ENCODE data around the gene TNRC18. TPM values are rescaled to one million over a fixed set of nuclear protein-coding genes. Genes with fewer than 3 reads are reported as not detected.
"Not testable (repeated sequence)": the region's sequence is repeated elsewhere in the genome, so short reads cannot be mapped to it uniquely, and the experiment has no call there.

Gene TNRC18
- total RNA-seq, 1 experiment from 2014 or later: 159 TPM

GRCh38 chr7:5361446-5362127 lies 62.0 kb downstream of the TNRC18 start:
- POLR2A ChIA-PET (ENCODE audit: unreplicated experiment): no interaction called here
- Histone ChIP-seq H4K20me1 (ENCODE audit: insufficient read depth) (peaks cover 76% of the 10 kb centered on the region), H3K4me1 (replicated peaks; ENCODE audit: insufficient read depth) (0 out of 2 replicates have a peak, but pooled peaks cover 3% of the 10 kb centered on the region), H3K27ac (no peak overlapping the region), H3K4me2 (no peak overlapping the region), H3K79me2 (ENCODE audit: low read depth) (peaks cover 37% of the 10 kb centered on the region), H3K4me3 (no peak overlapping the region), H2AFZ (no peak overlapping the region), H3K9me2 (ENCODE audit: insufficient read depth) (no peaks in the 10 kb centered on the region), H3K9me3 (ENCODE audit: insufficient read depth, low read depth) (no peaks in the 10 kb centered on the region), H3F3A (ENCODE audit: insufficient read depth, low read depth) (peaks cover 20% of the 10 kb centered on the region; the same call in 1 of the 2 replicates), H3K27me3 (ENCODE audit: insufficient read depth, low read depth) (no peaks in the 10 kb centered on the region), H3K36me3 (ENCODE audit: low read depth) (peaks cover 40% of the 10 kb centered on the region)
- intact Hi-C loops (cut with micrococcal nuclease; ENCODE audit: unreplicated experiment): no loop called here
- no TSS peak for BruUV-seq (replicated peaks)
- CTCF ChIA-PET: no interaction called here
- no peak for DNase-seq
- TF ChIP-seq EZH2 (IDR thresholded peaks at IDR 0.05; ENCODE audit: low read depth): no peak
- TF ChIP-seq, protein P1, sequence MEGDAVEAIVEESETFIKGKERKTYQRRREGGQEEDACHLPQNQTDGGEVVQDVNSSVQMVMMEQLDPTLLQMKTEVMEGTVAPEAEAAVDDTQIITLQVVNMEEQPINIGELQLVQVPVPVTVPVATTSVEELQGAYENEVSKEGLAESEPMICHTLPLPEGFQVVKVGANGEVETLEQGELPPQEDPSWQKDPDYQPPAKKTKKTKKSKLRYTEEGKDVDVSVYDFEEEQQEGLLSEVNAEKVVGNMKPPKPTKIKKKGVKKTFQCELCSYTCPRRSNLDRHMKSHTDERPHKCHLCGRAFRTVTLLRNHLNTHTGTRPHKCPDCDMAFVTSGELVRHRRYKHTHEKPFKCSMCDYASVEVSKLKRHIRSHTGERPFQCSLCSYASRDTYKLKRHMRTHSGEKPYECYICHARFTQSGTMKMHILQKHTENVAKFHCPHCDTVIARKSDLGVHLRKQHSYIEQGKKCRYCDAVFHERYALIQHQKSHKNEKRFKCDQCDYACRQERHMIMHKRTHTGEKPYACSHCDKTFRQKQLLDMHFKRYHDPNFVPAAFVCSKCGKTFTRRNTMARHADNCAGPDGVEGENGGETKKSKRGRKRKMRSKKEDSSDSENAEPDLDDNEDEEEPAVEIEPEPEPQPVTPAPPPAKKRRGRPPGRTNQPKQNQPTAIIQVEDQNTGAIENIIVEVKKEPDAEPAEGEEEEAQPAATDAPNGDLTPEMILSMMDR (conservative IDR thresholded peaks at IDR 0.05): no peak

DNA sequence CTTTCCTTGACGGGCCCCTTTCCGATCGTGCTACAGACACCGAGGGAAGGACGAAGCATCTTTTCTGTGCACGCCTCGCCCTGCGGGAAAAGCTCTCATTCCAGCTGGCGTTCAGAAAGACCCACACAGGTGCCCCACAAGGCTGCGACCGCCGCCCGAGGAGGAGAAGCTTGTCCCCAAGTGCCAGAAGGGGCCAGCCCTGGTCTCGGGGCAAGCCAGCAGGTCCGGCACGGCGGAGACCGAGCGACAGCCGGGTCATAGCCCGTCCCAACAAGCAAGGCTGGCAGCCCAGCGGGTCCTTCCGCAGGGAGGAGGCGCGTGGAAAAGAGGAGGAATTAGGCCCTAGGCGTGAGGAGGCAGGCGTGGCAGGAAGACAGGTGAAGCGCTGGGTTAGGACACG lies 62.7 kb downstream of the TNRC18 start:
- Histone ChIP-seq H4K20me1 (ENCODE audit: insufficient read depth) (peaks cover 70% of the 10 kb centered on the region), H3K36me3 (ENCODE audit: low read depth) (peaks cover 40% of the 10 kb centered on the region), H3K4me3 (no peak overlapping the region), H3K27ac (no peak overlapping the region), H2AFZ (no peak overlapping the region), H3K27me3 (ENCODE audit: insufficient read depth, low read depth) (no peaks in the 10 kb centered on the region), H3K4me2 (no peak overlapping the region), H3K4me1 (replicated peaks; ENCODE audit: insufficient read depth) (no peaks in the 10 kb centered on the region), H3K9me2 (ENCODE audit: insufficient read depth) (no peaks in the 10 kb centered on the region), H3K79me2 (ENCODE audit: low read depth) (peaks cover 33% of the 10 kb centered on the region), H3K9me3 (ENCODE audit: insufficient read depth, low read depth) (no peaks in the 10 kb centered on the region), H3F3A (ENCODE audit: insufficient read depth, low read depth) (peaks cover 20% of the 10 kb centered on the region; the same call in 1 of the 2 replicates)
- intact Hi-C loops (cut with micrococcal nuclease; ENCODE audit: unreplicated experiment): no loop called here
- BruUV-seq (replicated peaks): no TSS peak
- ChIA-PET POLR2A (ENCODE audit: unreplicated experiment) (no interaction called here), CTCF (no interaction called here)
- DNase-seq: no peak
- no peak for TF ChIP-seq EZH2 (IDR thresholded peaks at IDR 0.05; ENCODE audit: low read depth)
- TF ChIP-seq, protein P1 (conservative IDR thresholded peaks at IDR 0.05): no peak

DNA sequence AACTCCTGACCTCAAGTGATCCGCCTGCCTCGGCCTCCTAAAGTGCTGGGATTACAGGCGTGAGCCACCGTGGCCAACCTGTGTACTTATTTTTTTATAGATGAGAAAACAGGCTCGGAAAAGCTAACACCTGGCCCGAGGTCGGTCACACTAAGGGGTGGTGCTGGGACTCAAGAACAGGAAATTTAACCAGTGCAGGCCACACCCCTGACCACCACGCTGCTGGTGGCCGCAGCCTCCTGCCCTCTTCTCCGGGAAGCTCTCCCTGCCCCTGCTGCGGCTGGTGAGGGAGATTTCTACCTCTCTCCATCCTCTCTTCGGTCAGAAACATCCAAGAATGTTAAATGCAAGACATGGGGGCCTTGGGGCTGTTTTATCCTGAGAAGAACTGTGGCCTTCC lies 63.2 kb downstream of the TNRC18 start:
- H2AFZ ChIP-seq: no peak overlapping the region
- H3F3A ChIP-seq (ENCODE audit: insufficient read depth, low read depth): peaks cover 25% of the 10 kb centered on the region; the same call in 1 of the 2 replicates
- no peaks in the 10 kb centered on the region for H3K4me1 ChIP-seq (replicated peaks; ENCODE audit: insufficient read depth)
- BruUV-seq (replicated peaks): no TSS peak
- TF ChIP-seq, protein P1 (conservative IDR thresholded peaks at IDR 0.05): no peak
- TF ChIP-seq EZH2 (IDR thresholded peaks at IDR 0.05; ENCODE audit: low read depth): no peak
- intact Hi-C loops (cut with micrococcal nuclease; ENCODE audit: unreplicated experiment): no loop called here
- no peak for DNase-seq
- peaks cover 69% of the 10 kb centered on the region for H4K20me1 ChIP-seq (ENCODE audit: insufficient read depth)
- CTCF ChIA-PET: no interaction called here
- no peaks in the 10 kb centered on the region for H3K27me3 ChIP-seq (ENCODE audit: insufficient read depth, low read depth)
- no peaks in the 10 kb centered on the region for H3K9me3 ChIP-seq (ENCODE audit: insufficient read depth, low read depth)
- peaks cover 40% of the 10 kb centered on the region for H3K36me3 ChIP-seq (ENCODE audit: low read depth)
- H3K4me2 ChIP-seq: no peak overlapping the region
- no peak overlapping the region for H3K4me3 ChIP-seq
- peaks cover 33% of the 10 kb centered on the region for H3K79me2 ChIP-seq (ENCODE audit: low read depth)
- no peaks in the 10 kb centered on the region for H3K9me2 ChIP-seq (ENCODE audit: insufficient read depth)
- H3K27ac ChIP-seq: no peak overlapping the region
- POLR2A ChIA-PET (ENCODE audit: unreplicated experiment): no interaction called here

DNA sequence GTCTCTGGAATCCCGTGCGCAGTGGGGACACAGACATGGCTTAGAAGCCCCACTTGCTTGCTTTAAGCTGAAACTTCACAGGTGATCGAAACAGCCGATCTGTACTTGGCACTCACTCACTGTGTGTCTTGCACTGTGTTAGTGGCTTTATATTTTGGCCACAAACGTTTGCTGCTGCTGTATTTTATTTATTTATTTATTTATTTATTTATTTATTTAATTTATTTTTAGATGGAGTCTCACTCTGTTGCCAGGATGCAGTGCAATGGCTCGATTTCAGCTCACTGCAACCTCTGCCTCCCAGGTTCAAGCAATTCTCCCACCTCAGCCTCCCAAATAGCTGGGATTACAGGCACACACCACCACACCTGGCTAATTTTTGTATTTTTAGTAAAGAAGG lies 63.6 kb downstream of the TNRC18 start:
- POLR2A ChIA-PET (ENCODE audit: unreplicated experiment); intact Hi-C loops (cut with micrococcal nuclease; ENCODE audit: unreplicated experiment); H3K27me3 ChIP-seq (ENCODE audit: insufficient read depth, low read depth); H3K9me2 ChIP-seq (ENCODE audit: insufficient read depth); BruUV-seq (replicated peaks); CTCF ChIA-PET; H2AFZ ChIP-seq; H3K4me3 ChIP-seq; H3K4me2 ChIP-seq; H3K9me3 ChIP-seq (ENCODE audit: insufficient read depth, low read depth); H3K4me1 ChIP-seq (replicated peaks; ENCODE audit: insufficient read depth); H3K27ac ChIP-seq; DNase-seq: not testable (repeated sequence)
- peaks cover 33% of the 10 kb centered on the region for H3K79me2 ChIP-seq (ENCODE audit: low read depth)
- peaks cover 69% of the 10 kb centered on the region for H4K20me1 ChIP-seq (ENCODE audit: insufficient read depth)
- peaks cover 40% of the 10 kb centered on the region for H3K36me3 ChIP-seq (ENCODE audit: low read depth)
- H3F3A ChIP-seq (ENCODE audit: insufficient read depth, low read depth): peaks cover 26% of the 10 kb centered on the region; the same call in 1 of the 2 replicates
